T-cell (primary cell): ENCODE data around the gene LIMS2. TPM values are rescaled to one million over a fixed set of nuclear protein-coding genes. Genes with fewer than 3 reads are reported as not detected.

Source experiments
- ATAC-seq, 4 experiments: fragments of 200-7000 bp in 3 of 4; fragments of 150-1000 bp in 1 of 4; cut with Tn5 transposase; replicated peaks in 1 of 4; 1 replicate in 3 of 4; 2 replicates in 1 of 4; pipeline ENCODE4 v1.10.0; 2021; ENCODE audit warnings: moderate library complexity in 3 of 4, mild to moderate bottlenecking in 2 of 4, moderate number of reproducible peaks in 1 of 4
- CTCF ChIA-PET, 2 donors: fragments of 300-600 bp; sonication (Branson Sonifier 250); formaldehyde crosslinking; loops; one replicate each; lab custom pipeline; 2022; ENCODE audit warnings: antibody characterized with exemption in 2 of 2; lab: Charles Lee
- POLR2A ChIA-PET, 2 donors: fragments of 300-600 bp; sonication (Branson Sonifier 250); formaldehyde crosslinking; loops; one replicate each; lab custom pipeline; 2022; ENCODE audit warnings: antibody characterized with exemption in 2 of 2; lab: Charles Lee
- DNase-seq, 35 experiments: peaks; one replicate each; pipeline versions ENCODE4 v3.0.0 to v3.0.0-alpha.2; 2013 to 2023
- H3K27ac ChIP-seq: one replicate; pipeline ENCODE4 v1.5.1; 2013; ENCODE audit warnings: low read length
- H3K27me3 ChIP-seq, 2 experiments: replicated peaks in 1 of 2; 1 replicate in 1 of 2; 2 replicates in 1 of 2; pipeline versions ENCODE4 v1.6.1 to v1.7.0; 2013; ENCODE audit warnings: low read length in 1 of 2, mixed read lengths in 1 of 2; ENCODE audit not compliant: control insufficient read depth in 2 of 2, insufficient read depth in 2 of 2; ENCODE audit errors: extremely low read depth in 1 of 2
- H3K36me3 ChIP-seq, 2 donors: 1 replicate in 1 of 2; 2 replicates in 1 of 2; pipeline versions ENCODE4 v1.6.1 to v1.7.0; 2013; ENCODE audit warnings: low read length in 1 of 2; ENCODE audit not compliant: control insufficient read depth in 2 of 2, insufficient read depth in 1 of 2; ENCODE audit errors: extremely low read depth in 1 of 2
- H3K4me1 ChIP-seq, 2 experiments: 1 replicate in 1 of 2; 2 replicates in 1 of 2; pipeline versions ENCODE4 v1.6.1 to v1.7.0; 2013; ENCODE audit warnings: low read length in 2 of 2, mixed read lengths in 1 of 2; ENCODE audit not compliant: insufficient read depth in 2 of 2, control insufficient read depth in 1 of 2; ENCODE audit errors: extremely low read depth in 1 of 2
- H3K4me3 ChIP-seq, 2 donors: 1 replicate in 1 of 2; 2 replicates in 1 of 2; pipeline versions ENCODE4 v1.5.1 to v1.7.0; 2013; ENCODE audit warnings: mild to moderate bottlenecking in 2 of 2, low read length in 1 of 2, moderate library complexity in 1 of 2; ENCODE audit not compliant: control insufficient read depth in 1 of 2; ENCODE audit errors: extremely low read depth in 1 of 2
- H3K9me3 ChIP-seq: 2 replicates; pipeline ENCODE4 v1.7.0; 2013
- H3K27ac Mint-ChIP-seq, 2 donors: one replicate each; pipeline ENCODE4 v1.8.0; 2020 to 2021; ENCODE audit warnings: mild to moderate bottlenecking in 2 of 2, mixed read lengths in 2 of 2
- H3K27me3 Mint-ChIP-seq, 2 donors: one replicate each; pipeline ENCODE4 v1.8.0; 2021 to 2022; ENCODE audit warnings: mixed read lengths in 2 of 2
- H3K36me3 Mint-ChIP-seq: one replicate; pipeline ENCODE4 v1.8.0; 2021; ENCODE audit warnings: mixed read lengths
- H3K4me1 Mint-ChIP-seq, 3 donors: one replicate each; pipeline ENCODE4 v1.8.0; 2020 to 2022; ENCODE audit warnings: mixed read lengths in 3 of 3, mild to moderate bottlenecking in 1 of 3
- H3K4me3 Mint-ChIP-seq, 3 donors: one replicate each; pipeline ENCODE4 v1.8.0; 2020 to 2022; ENCODE audit warnings: mild to moderate bottlenecking in 3 of 3, mixed read lengths in 3 of 3, moderate library complexity in 3 of 3
- H3K9me3 Mint-ChIP-seq, 3 donors: one replicate each; pipeline ENCODE4 v1.8.0; 2020 to 2022; ENCODE audit warnings: mixed read lengths in 3 of 3
- WGBS: methylation state at CpG from one replicate; pipeline ENCODE4 v1.1.5; 2013; ENCODE audit warnings: missing lambda C conversion rate; ENCODE audit not compliant: insufficient coverage; 5-methylcytosine and 5-hydroxymethylcytosine counted together
- total RNA-seq, 35 experiments: library from RNA in 6 of 35; stranded (reverse) in 6 of 35; fragments of 120-200 nt in 1 of 35; gene quantifications; one replicate each; pipeline versions ENCODE4 v1.2.1 to v1.2.4 and lab custom pipeline; 2013 to 2026

The LIMS2 gene
- total RNA-seq, 5 donors from 2014 or later (not counting 1 experiment from before 2014, with no cell fraction given), result 8.4 to 14.8 (median 10.3) TPM

DNA sequence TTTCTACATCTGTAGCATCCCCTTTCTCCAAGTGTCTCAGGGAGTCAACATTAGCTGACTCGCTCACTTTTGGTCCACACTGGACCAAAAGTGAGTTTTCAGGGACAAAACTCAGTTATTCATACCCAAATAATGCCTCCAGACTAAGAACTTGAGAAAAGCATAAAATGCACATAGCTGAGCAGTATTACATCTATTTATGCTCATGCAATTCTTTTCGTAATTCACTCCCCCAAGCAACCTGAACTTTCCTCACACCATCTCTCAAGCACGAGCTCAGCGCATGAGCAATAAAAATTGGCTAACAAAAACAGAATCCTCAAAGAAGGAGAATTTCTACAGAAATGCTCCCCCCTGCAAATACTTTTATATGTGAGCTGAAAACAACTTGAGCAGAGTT lies 42.9 kb upstream of the LIMS2 start:
- Histone ChIP-seq H3K36me3 (peaks cover 5 to 74% of the 10 kb centered on the region in 2 donors), H3K27ac (no peak overlapping the region), H3K4me3 (no peak overlapping the region), H3K9me3 (no peaks in the 10 kb centered on the region), H3K27me3 (no peaks in the 10 kb centered on the region), H3K4me1 (no peaks in the 10 kb centered on the region)
- POLR2A ChIA-PET, result no interaction called here
- CTCF ChIA-PET, result interaction anchor here in 1 of 2 donors (0.6 kb wide), 1 partner anchor 180 kb away, joined by 3 read pairs; no protein-coding TSS in a partner anchor
- Mint-ChIP-seq H3K9me3 (no peaks in the 10 kb centered on the region), H3K4me3 (no peak overlapping the region), H3K27ac (no peak overlapping the region), H3K36me3 (peaks cover 54% of the 10 kb centered on the region), H3K27me3 (no peaks in the 10 kb centered on the region), H3K4me1 (peaks cover 0 to 5% (median 0%) of the 10 kb centered on the region in 3 donors)
- 88% methylated on average over 2 of the region's 4 CpGs for WGBS
- ATAC-seq (no peak), DNase-seq (no peak)

DNA sequence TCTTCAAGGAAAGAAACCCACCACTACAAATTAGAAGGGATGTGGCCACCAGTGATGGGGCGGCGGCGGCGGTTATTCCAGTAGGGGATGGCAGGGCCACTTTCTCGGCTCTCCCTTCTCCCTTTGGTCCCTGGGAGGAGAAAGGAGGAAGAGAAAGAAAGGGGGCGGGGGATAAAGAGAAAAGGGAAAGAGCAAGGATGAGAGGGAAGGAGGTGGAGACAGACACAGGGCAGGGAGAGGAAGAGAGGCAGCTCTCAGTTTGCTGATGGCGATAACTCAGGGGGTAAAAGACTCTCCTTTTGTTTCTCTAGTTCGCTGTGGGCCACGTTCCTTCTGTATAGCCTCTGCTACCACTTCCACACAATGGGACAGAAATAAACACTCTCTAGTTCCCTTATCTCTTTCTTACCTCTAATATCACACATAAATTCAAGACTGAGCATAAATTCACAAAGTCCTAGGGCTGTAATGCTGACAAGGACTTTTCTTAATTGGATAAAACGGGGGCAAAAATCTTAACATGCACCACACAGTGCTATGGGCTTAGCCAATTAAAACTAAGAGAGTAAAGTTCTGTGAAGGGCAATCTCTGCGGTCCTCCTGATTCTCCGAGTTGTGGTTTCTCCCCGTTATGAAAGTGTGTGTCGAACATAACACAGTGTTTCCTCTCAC lies 40.6 kb upstream of the LIMS2 start:
- Mint-ChIP-seq H3K9me3 (no peaks in the 10 kb centered on the region), H3K27ac (no peak overlapping the region), H3K4me1 (peaks cover 0 to 5% (median 0%) of the 10 kb centered on the region in 3 donors), H3K27me3 (no peaks in the 10 kb centered on the region), H3K36me3 (peaks cover 42% of the 10 kb centered on the region), H3K4me3 (no peak overlapping the region)
- H3K4me3 ChIP-seq, result no peak overlapping the region
- H3K27ac ChIP-seq, result no peak overlapping the region
- H3K36me3 ChIP-seq, result peaks cover 5 to 54% of the 10 kb centered on the region in 2 donors
- H3K27me3 ChIP-seq, result no peaks in the 10 kb centered on the region
- H3K4me1 ChIP-seq, result no peaks in the 10 kb centered on the region
- ATAC-seq (no peak), DNase-seq (no peak)
- ChIA-PET CTCF (no interaction called here), POLR2A (interaction anchor here in 1 of 2 donors (0.6 kb wide), 1 partner anchor 331 kb away, joined by 3 read pairs; no protein-coding TSS in a partner anchor)
- no peaks in the 10 kb centered on the region for H3K9me3 ChIP-seq
- WGBS, result 89% methylated on average over 4 of the region's 14 CpGs

DNA sequence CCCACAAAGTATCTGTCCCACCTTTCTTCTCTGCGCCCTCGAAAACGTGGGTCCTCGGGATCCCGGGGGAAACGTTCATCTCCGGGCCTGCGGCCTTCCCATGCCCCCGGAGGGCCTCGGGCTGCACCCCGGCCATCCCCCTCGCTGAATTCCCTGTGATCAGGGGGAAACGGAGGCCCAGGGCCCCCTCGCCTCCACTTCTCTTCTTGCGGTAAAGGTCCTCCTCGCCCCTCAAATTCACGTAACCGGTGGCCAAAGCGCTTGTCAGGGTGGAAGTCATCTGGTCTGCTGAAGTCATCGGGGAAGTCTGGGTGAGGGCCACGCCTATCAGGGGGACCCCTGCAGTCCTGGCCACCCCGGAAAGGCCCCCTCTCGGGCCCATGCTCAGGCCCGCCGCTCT lies 38.2 kb upstream of the LIMS2 start:
- no peak overlapping the region for H3K4me3 Mint-ChIP-seq
- H3K27me3 ChIP-seq, result no peaks in the 10 kb centered on the region
- no peaks in the 10 kb centered on the region for H3K27me3 Mint-ChIP-seq
- POLR2A ChIA-PET, result no interaction called here
- H3K4me1 ChIP-seq, result no peaks in the 10 kb centered on the region
- peaks cover 38% of the 10 kb centered on the region for H3K36me3 Mint-ChIP-seq
- CTCF ChIA-PET, result no interaction called here
- no peak overlapping the region for H3K27ac ChIP-seq
- H3K9me3 ChIP-seq, result no peaks in the 10 kb centered on the region
- H3K27ac Mint-ChIP-seq, result no peak overlapping the region
- WGBS, result 96% methylated on average over 21 of the region's 25 CpGs
- H3K9me3 Mint-ChIP-seq, result no peaks in the 10 kb centered on the region
- H3K36me3 ChIP-seq, result peaks cover 11 to 49% of the 10 kb centered on the region in 2 donors
- H3K4me3 ChIP-seq, result no peak overlapping the region
- ATAC-seq (no peak), DNase-seq (no peak)
- H3K4me1 Mint-ChIP-seq, result peaks cover 0 to 5% (median 0%) of the 10 kb centered on the region in 3 donors

DNA sequence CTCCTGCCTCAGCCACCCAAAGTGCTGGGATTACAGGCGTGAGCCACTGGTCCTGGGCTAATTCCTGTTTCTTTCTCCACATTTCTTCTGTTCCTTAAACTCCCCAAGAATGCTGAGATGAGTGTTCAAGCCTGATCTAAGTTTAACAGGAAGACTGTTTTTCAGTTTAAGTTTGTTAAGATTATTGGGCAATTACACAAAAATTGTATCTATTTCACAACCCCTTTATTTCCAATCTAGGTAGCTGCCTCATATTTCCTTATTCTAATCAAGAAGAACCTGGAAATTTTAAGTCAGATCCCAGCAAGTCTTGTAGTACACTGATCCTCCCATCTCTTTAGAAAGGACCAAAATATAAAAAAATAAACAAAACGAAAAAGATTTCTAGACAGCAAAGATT lies 37.7 kb upstream of the LIMS2 start:
- Histone ChIP-seq H3K27ac (no peak overlapping the region), H3K27me3 (no peaks in the 10 kb centered on the region), H3K36me3 (peaks cover 16 to 49% of the 10 kb centered on the region in 2 donors), H3K4me1 (no peaks in the 10 kb centered on the region), H3K9me3 (no peaks in the 10 kb centered on the region), H3K4me3 (no peak overlapping the region)
- no CpG with 5 or more reads among the region's 2 CpGs for WGBS
- POLR2A ChIA-PET, result no interaction called here
- peaks cover 35% of the 10 kb centered on the region for H3K36me3 Mint-ChIP-seq
- no peak overlapping the region for H3K27ac Mint-ChIP-seq
- H3K9me3 Mint-ChIP-seq, result no peaks in the 10 kb centered on the region
- no peak overlapping the region for H3K4me3 Mint-ChIP-seq
- CTCF ChIA-PET, result no interaction called here
- DNase-seq (no peak), ATAC-seq (no peak)
- no peaks in the 10 kb centered on the region for H3K27me3 Mint-ChIP-seq
- peaks cover 0 to 5% (median 0%) of the 10 kb centered on the region in 3 donors for H3K4me1 Mint-ChIP-seq

DNA sequence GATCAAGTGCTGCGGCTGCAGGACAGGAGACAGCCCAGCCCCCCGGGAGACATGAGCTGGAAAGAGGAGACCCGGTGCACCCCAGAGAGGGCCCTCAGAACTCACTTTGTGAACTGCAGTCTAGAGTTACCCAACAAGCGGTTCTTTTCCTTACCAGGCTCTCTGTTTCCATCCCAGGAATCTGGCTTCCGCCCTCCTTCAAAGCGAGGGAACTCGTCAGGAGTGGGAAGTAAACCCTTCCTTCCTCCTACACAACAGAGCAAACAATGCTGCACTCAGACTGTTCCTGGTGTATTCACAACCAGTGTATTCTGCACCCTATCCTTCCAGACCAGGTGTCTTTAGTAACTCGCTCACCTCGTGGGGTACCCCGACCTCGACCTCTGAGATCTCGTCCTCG lies 34.0 kb upstream of the LIMS2 start:
- Mint-ChIP-seq H3K36me3 (peaks cover 41% of the 10 kb centered on the region), H3K9me3 (no peaks in the 10 kb centered on the region), H3K4me1 (peaks cover 14 to 20% (median 18%) of the 10 kb centered on the region in 3 donors), H3K27ac (peak overlapping the region in 1 of 2 donors; percentile 11), H3K27me3 (no peaks in the 10 kb centered on the region), H3K4me3 (no peak overlapping the region)
- Histone ChIP-seq H3K9me3 (no peaks in the 10 kb centered on the region), H3K4me3 (no peak overlapping the region), H3K27ac (no peak overlapping the region), H3K36me3 (peaks cover 22 to 57% of the 10 kb centered on the region in 2 donors), H3K4me1 (peaks cover under 1 to 4% of the 10 kb centered on the region in 2 experiments), H3K27me3 (no peaks in the 10 kb centered on the region)
- POLR2A ChIA-PET, result interaction anchor here in 1 of 2 donors (0.6 kb wide), 1 partner anchor 121 kb away, joined by 3 read pairs; no protein-coding TSS in a partner anchor
- DNase-seq, result no peak
- ATAC-seq, result no peak
- CTCF ChIA-PET, result interaction anchor here in 1 of 2 donors (1.0 kb wide), 1 partner anchor 33 kb away, joined by 4 read pairs; no protein-coding TSS in a partner anchor
- 97% methylated on average over 11 of the region's 13 CpGs for WGBS

DNA sequence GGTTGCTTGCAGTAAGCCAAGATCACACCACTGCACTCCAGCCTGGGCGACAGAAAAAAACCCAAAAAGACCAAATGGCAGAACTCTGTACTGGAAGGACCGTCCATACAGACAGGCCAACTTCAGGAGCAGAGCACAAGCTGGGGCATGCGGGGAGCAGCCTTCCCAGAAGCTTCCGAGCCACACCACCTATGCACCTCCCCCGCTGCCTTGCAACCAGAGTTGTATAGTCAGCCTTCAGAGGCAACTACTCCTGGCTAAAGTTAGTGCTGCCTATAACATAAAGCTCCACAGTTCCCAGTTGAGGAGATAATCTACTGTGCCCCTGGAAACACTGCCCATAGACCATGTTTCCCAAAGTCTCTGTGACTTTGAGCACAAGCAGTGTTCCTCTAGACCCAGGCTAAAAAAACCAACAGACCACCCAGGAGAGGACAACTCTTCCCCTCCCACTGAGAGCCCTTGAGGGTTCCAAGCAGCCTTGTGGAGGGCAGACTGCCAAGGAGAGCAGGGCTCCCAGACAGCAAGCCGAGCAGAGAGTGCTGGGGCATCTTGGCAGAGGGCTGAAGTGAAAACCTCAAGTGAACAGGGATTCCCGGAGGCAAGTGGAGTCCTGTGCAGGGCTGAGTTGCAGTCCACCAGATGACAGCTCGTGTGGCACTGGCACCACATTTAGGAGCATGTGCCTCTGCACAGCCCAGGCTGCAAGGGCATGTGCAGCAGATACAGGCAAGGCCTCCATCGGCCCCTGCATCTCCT lies 32.7 kb upstream of the LIMS2 start:
- Mint-ChIP-seq H3K4me1 (peaks cover 24 to 31% (median 25%) of the 10 kb centered on the region in 3 donors), H3K27me3 (no peaks in the 10 kb centered on the region), H3K27ac (peak overlapping the region in 1 of 2 donors; percentile 39), H3K9me3 (no peaks in the 10 kb centered on the region), H3K36me3 (peaks cover 41% of the 10 kb centered on the region), H3K4me3 (no peak overlapping the region)
- Histone ChIP-seq H3K9me3 (no peaks in the 10 kb centered on the region), H3K27ac (no peak overlapping the region), H3K4me1 (peaks cover 8 to 14% of the 10 kb centered on the region in 2 experiments), H3K4me3 (no peak overlapping the region), H3K27me3 (no peaks in the 10 kb centered on the region), H3K36me3 (peaks cover 20 to 56% of the 10 kb centered on the region in 2 donors)
- no peak for ATAC-seq
- ChIA-PET CTCF (no interaction called here), POLR2A (no interaction called here)
- DNase-seq, result no peak
- WGBS, result 95% methylated on average over 9 of the region's 9 CpGs
